NK-92 (cell line): ENCODE measurements around the gene ZCCHC2.

Experiments
- DNase-seq: peaks from one replicate; lab custom pipeline; 2025; ENCODE audit not compliant: unreplicated experiment; lab: John Stamatoyannopoulos, UW

ZCCHC2 gene

GRCh38 chr18:62574776-62575175 is 52.0 kb downstream of the ZCCHC2 start:
- DNase-seq = no peak

- DNase-seq = no peak
Measured at GRCh38 chr18:62576271-62576670, 53.4 kb downstream of the ZCCHC2 start.

- no peak for DNase-seq
Measured at GRCh38 chr18:62576845-62577512, 54.2 kb downstream of the ZCCHC2 start.

- no peak for DNase-seq
Measured at GRCh38 chr18:62577765-62578164, 54.9 kb downstream of the ZCCHC2 start.

- no peak for DNase-seq
Measured at GRCh38 chr18:62578980-62579511, 56.2 kb downstream of the ZCCHC2 start.

GRCh38 chr18:62583376-62583775 is 60.6 kb downstream of the ZCCHC2 start:
- no peak for DNase-seq

- DNase-seq = no peak
Measured at GRCh38 chr18:62584241-62585120, 61.7 kb downstream of the ZCCHC2 start.

- DNase-seq = no peak
Measured at GRCh38 chr18:62585274-62586150, 62.7 kb downstream of the ZCCHC2 start.

GRCh38 chr18:62586151-62586774 is 63.4 kb downstream of the ZCCHC2 start:
- no peak for DNase-seq

GRCh38 chr18:62586781-62587487 is 64.1 kb downstream of the ZCCHC2 start:
- no peak for DNase-seq

- DNase-seq = no peak
Measured at GRCh38 chr18:62587689-62588088, 64.9 kb downstream of the ZCCHC2 start.

- DNase-seq = no peak
Measured at GRCh38 chr18:62588217-62588616, 65.4 kb downstream of the ZCCHC2 start.

GRCh38 chr18:62590799-62591590 is 68.2 kb downstream of the ZCCHC2 start:
- DNase-seq = no peak

GRCh38 chr18:62596145-62597005 is 73.5 kb downstream of the ZCCHC2 start:
- no peak for DNase-seq

- DNase-seq = no peak
Measured at GRCh38 chr18:62601871-62602270, 79.0 kb downstream of the ZCCHC2 start.

GRCh38 chr18:62602706-62603105 is 79.9 kb downstream of the ZCCHC2 start:
- no peak for DNase-seq

GRCh38 chr18:62603211-62603610 is 80.4 kb downstream of the ZCCHC2 start:
- DNase-seq = no peak

GRCh38 chr18:62603979-62604378 is 81.2 kb downstream of the ZCCHC2 start:
- DNase-seq = no peak
